HepG2 (cell line): ENCODE results near the gene KCTD14. TPM values are rescaled to one million over a fixed set of nuclear protein-coding genes. Genes with fewer than 3 reads are reported as not detected.

Source experiments
- BCLAF1 ChIP-seq: fragments of 450-650 bp; IDR thresholded peaks from 2 replicates; pipeline ENCODE4 v1.6.1; 2017; ENCODE audit warnings: mild to moderate bottlenecking
- E2F1 ChIP-seq: sonication (generic); formaldehyde crosslinking; IDR thresholded peaks from 2 replicates; pipeline ENCODE4 v1.5.0; 2020; ENCODE audit warnings: missing genetic modification reagents
- FOSL2 ChIP-seq: sonication (generic); formaldehyde crosslinking; IDR thresholded peaks from 2 replicates; pipeline ENCODE4 v1.4.0; 2020; ENCODE audit warnings: missing genetic modification reagents
- HMG20B ChIP-seq: conservative IDR thresholded peaks from 2 replicates; pipeline ENCODE4 v1.6.1; 2016; ENCODE audit warnings: missing genetic modification reagents, missing compliant biosample characterization
- IKZF5 ChIP-seq: IDR thresholded peaks from 2 replicates; pipeline ENCODE4 v1.6.1; 2018; ENCODE audit warnings: missing genetic modification reagents, mild to moderate bottlenecking, missing compliant biosample characterization
- MATR3 ChIP-seq: sonication (generic); formaldehyde crosslinking; IDR thresholded peaks from 2 replicates; pipeline ENCODE4 v1.4.0; 2020; ENCODE audit warnings: missing genetic modification reagents
- MXI1 ChIP-seq: IDR thresholded peaks from 3 replicates; pipeline ENCODE4 v1.6.1; 2012; ENCODE audit warnings: low read depth, low read length, inconsistent platforms, borderline replicate concordance
- NPAS2 ChIP-seq: sonication (generic); formaldehyde crosslinking; IDR thresholded peaks from 2 replicates; pipeline ENCODE4 v1.8.0; 2022; ENCODE audit warnings: mild to moderate bottlenecking, missing genetic modification reagents, borderline replicate concordance
- PATZ1 ChIP-seq: sonication (generic); formaldehyde crosslinking; IDR thresholded peaks from 2 replicates; pipeline ENCODE4 v1.4.0; 2020; ENCODE audit warnings: missing genetic modification reagents
- PHF21A ChIP-seq: sonication (generic); formaldehyde crosslinking; IDR thresholded peaks from 2 replicates; pipeline ENCODE4 v1.5.0; 2020; ENCODE audit warnings: mild to moderate bottlenecking, missing genetic modification reagents
- RXRB ChIP-seq: IDR thresholded peaks from 2 replicates; pipeline ENCODE4 v1.6.1; 2016; ENCODE audit warnings: borderline replicate concordance, missing genetic modification reagents, missing compliant biosample characterization
- SNAI1 ChIP-seq: sonication (generic); formaldehyde crosslinking; IDR thresholded peaks from 2 replicates; pipeline ENCODE4 v1.5.0; 2020; ENCODE audit warnings: mild to moderate bottlenecking, missing genetic modification reagents, borderline replicate concordance
- ZBED4 ChIP-seq: sonication (generic); formaldehyde crosslinking; IDR thresholded peaks from 2 replicates; pipeline ENCODE4 v1.4.0; 2020; ENCODE audit warnings: missing genetic modification reagents, borderline replicate concordance
- ZMAT3 ChIP-seq: sonication (generic); formaldehyde crosslinking; conservative IDR thresholded peaks from 2 replicates; pipeline ENCODE4 v1.7.0; 2021; ENCODE audit warnings: missing genetic modification reagents
- ZNF275 ChIP-seq: sonication (generic); formaldehyde crosslinking; IDR thresholded peaks from 2 replicates; pipeline ENCODE4 v1.8.0; 2022; ENCODE audit warnings: missing genetic modification reagents, mild to moderate bottlenecking, inconsistent platforms, borderline replicate concordance
- ZNF547 ChIP-seq: sonication (generic); formaldehyde crosslinking; IDR thresholded peaks from 2 replicates; pipeline ENCODE4 v1.5.1; 2020; ENCODE audit warnings: mild to moderate bottlenecking, missing genetic modification reagents
- ZNF589 ChIP-seq: sonication (generic); formaldehyde crosslinking; conservative IDR thresholded peaks from 2 replicates; pipeline ENCODE4 v1.8.0; 2022; ENCODE audit warnings: mild to moderate bottlenecking, moderate library complexity, missing genetic modification reagents
- polyA plus RNA-seq, 8 experiments: library from polyadenylated mRNA; depleted of rRNA in 3 of 8; stranded (reverse) in 7 of 8; unstranded in 1 of 8; fragments of >200 nt; fragmentation: Illumina TruSeq in 4 of 8; extraction: Trizol in 4 of 8; gene quantifications; 2 replicates each; pipeline versions ENCODE4 v1.2.1 to v1.2.3, GENCODE V29; 2011 to 2016; ENCODE audit warnings: low read depth in 4 of 8, missing spikeins in 1 of 8, mixed read lengths in 1 of 8; ENCODE audit not compliant: insufficient read depth in 1 of 8
- total RNA-seq, 5 experiments: library from RNA; depleted of rRNA; stranded (reverse); fragments of >200 nt; fragmentation: Illumina TruSeq; extraction: Trizol; gene quantifications; 2 replicates each; pipeline ENCODE4 v1.2.3, GENCODE V29; 2016; ENCODE audit warnings: low read depth in 1 of 5

The KCTD14 gene
- total and polyA plus RNA-seq, 2 of the 13 experiments (the other 11 are each of a cell fraction or from before 2014, with no cell fraction given): 10.3 to 15.6 TPM

GRCh38 chr11:78037056-78037455 lies 14.0 kb upstream of the KCTD14 start (continued):
- no peak for TF ChIP-seq ZNF275 (CRISPR knock-in tag)
- TF ChIP-seq MATR3 (CRISPR knock-in tag): no peak
- TF ChIP-seq MXI1: peak; percentile 42; the same call in 1 of the 3 replicates
- no peak for TF ChIP-seq SNAI1 (CRISPR knock-in tag)
- no peak for TF ChIP-seq ZBED4 (CRISPR knock-in tag)
- TF ChIP-seq HMG20B: peak; percentile 65
- TF ChIP-seq RXRB (CRISPR knock-in tag): peak; percentile 55; the same call in 1 of the 2 replicates
- peak; percentile 39; the same call in 1 of the 2 replicates for TF ChIP-seq PATZ1
- 0 out of 2 replicates have a peak, but pooled peaks have one; percentile 4 for TF ChIP-seq ZNF547 (CRISPR knock-in tag)
- TF ChIP-seq PHF21A (CRISPR knock-in tag): peak; percentile 32; the same call in 1 of the 2 replicates
- no peak for TF ChIP-seq ZMAT3 (CRISPR knock-in tag)
- TF ChIP-seq BCLAF1: no peak
- peak; percentile 37 for TF ChIP-seq FOSL2
- TF ChIP-seq E2F1 (CRISPR knock-in tag): no peak
- no peak for TF ChIP-seq IKZF5 (CRISPR knock-in tag)
- TF ChIP-seq ZNF589 (CRISPR knock-in tag): no peak
- no peak for TF ChIP-seq NPAS2
